CD4-positive, alpha-beta T cell treated with Interleukin-6 at 100 ng/mL for 8 hours (primary cell): ENCODE measurements around the gene HMX2.

Experiments
- DNase-seq: peaks from one replicate; pipeline ENCODE4 v3.0.0-alpha.2; 2020; ENCODE audit warnings: mixed read lengths, low spot score

HMX2 gene, protein sequence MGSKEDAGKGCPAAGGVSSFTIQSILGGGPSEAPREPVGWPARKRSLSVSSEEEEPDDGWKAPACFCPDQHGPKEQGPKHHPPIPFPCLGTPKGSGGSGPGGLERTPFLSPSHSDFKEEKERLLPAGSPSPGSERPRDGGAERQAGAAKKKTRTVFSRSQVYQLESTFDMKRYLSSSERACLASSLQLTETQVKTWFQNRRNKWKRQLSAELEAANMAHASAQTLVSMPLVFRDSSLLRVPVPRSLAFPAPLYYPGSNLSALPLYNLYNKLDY

GRCh38 chr10:123147635-123148413 lies at the start of gene HMX2:
TSS of gene HMX2 (plus strand) at chr10:123148136. CDS start at chr10:123148379, 243 bp downstream.
- DNase-seq, result no peak

DNA sequence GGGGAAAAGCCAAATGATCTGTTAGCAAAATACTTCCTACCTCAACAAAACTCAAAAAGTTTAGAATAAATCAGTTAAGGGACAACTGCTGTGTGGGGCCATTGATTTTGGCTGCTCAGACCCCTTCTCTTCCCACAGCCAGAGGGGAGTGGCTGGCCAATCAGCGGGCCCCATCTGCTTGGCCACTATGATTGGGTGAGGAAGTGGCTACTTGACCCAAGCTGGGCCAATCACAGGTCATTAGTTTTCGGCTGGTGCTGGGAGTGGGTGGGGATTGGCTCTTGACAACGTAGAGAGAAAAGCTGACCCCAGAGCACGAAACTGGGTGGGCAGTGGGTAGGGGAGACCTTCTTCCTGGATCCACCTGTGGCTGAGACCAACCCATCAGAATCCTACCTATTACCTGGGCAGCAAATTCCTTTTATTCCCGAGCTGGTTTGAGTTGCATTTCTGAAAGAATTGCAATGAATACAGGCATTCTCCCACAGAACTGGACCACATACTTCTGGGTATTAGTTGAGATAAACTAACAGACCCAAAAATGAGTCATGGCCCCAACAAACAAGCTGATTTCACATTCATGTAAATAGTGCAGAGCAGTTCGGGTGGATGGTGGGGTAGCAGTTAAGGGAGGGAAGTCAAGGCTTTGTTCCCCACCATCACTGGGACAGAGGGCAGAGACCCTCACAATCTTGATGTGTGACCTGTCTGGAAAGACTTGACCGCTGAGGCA lies 47.7 kb upstream of the HMX2 start:
- no peak for DNase-seq

- DNase-seq, result no peak
Measured at GRCh38 chr10:123101872-123102271, 46.1 kb upstream of the HMX2 start.

DNA sequence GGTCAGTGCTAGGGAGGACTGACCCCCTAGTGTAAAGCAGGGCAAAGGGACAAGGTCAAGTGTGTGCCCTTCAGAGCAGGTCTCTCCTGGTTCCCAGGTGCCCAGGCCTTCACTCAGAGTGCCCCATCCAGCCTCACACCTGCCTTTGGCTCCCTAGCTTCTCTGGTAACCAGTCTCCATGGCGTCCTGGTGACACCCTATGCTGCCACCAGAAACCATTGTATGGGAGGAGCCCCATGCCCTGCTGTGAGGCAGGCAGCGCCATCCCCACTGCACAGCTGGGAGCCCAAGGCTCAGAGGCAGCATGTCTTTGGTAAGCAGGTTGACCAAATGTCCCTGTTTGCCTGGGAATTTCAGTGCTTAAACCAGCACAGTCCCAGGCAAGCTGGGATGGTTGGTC lies 45.3 kb upstream of the HMX2 start:
- DNase-seq, result no peak

GRCh38 chr10:123103944-123104343 lies 44.0 kb upstream of the HMX2 start:
- DNase-seq, result no peak

GRCh38 chr10:123109466-123109865 lies 38.5 kb upstream of the HMX2 start:
- no peak for DNase-seq

GRCh38 chr10:123117644-123118417 lies 30.1 kb upstream of the HMX2 start:
- no peak for DNase-seq

GRCh38 chr10:123119081-123119480 lies 28.9 kb upstream of the HMX2 start:
- DNase-seq, result no peak

- no peak for DNase-seq
Measured at GRCh38 chr10:123126246-123126645, 21.7 kb upstream of the HMX2 start.

DNA sequence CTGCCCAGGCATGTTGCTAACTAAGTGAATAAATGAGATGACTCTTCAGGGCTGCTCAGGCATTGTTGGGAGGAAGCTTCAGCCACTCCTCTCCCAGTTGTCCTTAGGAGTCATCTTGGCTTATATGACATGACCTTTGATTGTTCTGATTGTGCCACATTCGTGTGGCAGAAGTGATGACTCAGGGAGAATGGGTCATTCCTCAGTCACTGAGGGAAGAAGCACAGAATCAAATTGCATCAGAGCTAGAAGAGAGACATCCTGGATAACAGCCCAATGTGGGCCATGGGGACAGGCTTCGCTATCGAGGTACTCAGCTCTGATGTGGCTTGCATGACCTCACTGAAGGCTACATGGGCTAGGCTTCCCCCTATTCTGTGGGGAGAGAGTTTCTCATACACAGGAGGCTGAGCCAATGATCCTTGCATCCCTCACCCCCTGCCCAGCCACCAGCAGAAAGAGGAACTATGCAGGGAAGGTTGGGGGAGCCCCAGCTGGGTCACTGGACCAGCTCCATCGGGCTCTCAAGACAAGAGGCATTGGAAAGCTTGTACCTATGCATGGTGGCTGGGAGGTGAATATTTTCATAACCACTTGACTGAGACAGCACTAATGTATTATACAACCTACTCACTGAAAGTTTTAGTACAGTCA lies 18.2 kb upstream of the HMX2 start:
- no peak for DNase-seq

GRCh38 chr10:123132576-123133477 lies 15.1 kb upstream of the HMX2 start:
- peak; percentile 79 for DNase-seq

GRCh38 chr10:123133541-123134342 lies 14.2 kb upstream of the HMX2 start:
- DNase-seq, result no peak

DNA sequence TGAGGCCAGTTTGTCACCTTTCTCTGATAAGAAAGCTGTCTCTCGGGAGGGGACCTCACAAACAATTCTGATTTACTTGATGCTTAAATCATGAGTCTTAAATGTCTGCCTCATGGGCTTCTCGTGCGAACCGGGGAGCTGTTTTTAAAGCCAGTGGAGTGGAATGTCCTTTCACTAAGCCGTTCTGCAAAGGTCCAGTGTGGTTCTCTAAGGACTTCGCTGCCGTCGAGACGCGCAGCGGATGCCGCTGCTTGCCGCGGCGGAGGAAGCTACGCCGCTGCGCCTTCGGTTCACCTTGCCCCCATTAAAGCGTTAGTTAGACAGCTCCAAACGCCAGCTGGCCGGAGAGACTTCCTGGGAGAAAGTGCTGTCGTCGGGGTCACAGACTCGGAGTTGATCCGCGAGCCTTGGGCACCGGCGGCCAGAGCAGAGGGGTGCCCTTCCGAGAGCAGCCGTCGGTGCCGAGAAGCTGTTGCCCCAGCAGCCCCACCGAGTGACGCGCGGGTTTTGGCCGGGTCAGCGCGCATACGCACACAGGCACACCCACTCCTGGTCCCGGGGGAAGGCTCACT lies 13.5 kb upstream of the HMX2 start:
- DNase-seq, result no peak

DNA sequence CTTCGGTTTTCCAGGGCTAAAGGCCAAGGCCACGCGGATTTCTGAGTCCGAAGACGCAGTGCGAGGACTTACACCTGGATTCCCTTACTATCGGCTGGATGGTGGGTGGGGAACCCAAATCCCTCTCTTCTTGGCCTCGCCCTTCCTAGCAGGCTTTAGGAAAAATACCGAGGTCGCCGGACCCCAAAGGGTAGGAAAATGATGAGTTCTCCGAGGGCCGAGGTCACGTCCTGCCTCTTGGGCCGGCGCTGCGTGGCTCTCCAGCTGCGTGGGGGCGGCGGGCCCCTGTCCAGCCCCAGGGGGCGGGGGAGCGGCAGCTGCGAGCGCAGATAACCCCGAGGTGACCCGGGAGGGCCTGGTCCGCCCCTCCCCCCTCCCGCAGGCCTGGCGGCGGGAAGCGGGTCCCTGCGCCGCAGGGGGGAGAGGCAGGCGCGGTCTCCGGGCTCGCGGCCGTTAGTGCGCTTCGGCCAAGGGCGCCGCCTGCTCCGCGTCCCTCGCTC lies 13.0 kb upstream of the HMX2 start:
- DNase-seq, result no peak

GRCh38 chr10:123135415-123136141 lies 12.4 kb upstream of the HMX2 start, which contains the start of gene HMX3:
TSS of gene HMX3 (plus strand) at chr10:123135970. CDS start at chr10:123136051, 81 bp downstream.
- DNase-seq, result no peak

- no peak for DNase-seq
Measured at GRCh38 chr10:123136221-123136805, 11.6 kb upstream of the HMX2 start.

- DNase-seq, result no peak
Measured at GRCh38 chr10:123136806-123137642, 10.9 kb upstream of the HMX2 start.
